ENCODE results near the gene SORBS2. TPM values are rescaled to one million over a fixed set of nuclear protein-coding genes. Genes with fewer than 3 reads are reported as not detected.

SORBS2 gene
- total and polyA plus RNA-seq, 2 of the 8 experiments (the other 6 are each of a cell fraction or from before 2014, with no cell fraction given): 73.0 to 87.1 TPM

GRCh38 chr4:185764876-185765275, 47.1 kb downstream of the SORBS2 start (continued):
- no peak for TF ChIP-seq CHD7 (IDR thresholded peaks at IDR 0.05; ENCODE audit: insufficient replicate concordance, low read length)
- no peak for TF ChIP-seq SIRT6 (IDR thresholded peaks at IDR 0.05; ENCODE audit: low read length)
